ENCODE measurements around the gene TNFRSF13B.

The TNFRSF13B gene

GRCh38 chr17:16930571-16931317 is 41.2 kb downstream of the TNFRSF13B start:
- DNase-seq (ENCODE audit: low spot score) = no peak
- in situ Hi-C loops (cut with MboI; ENCODE audit: low pct_unique_long_range_greater_than_20kb, low sequenced_read_pairs, unreplicated experiment) = no loop called here
- TF ChIP-seq CTCF (IDR thresholded peaks at IDR 0.05; ENCODE audit: extremely low read depth, insufficient read depth, missing control alignments) = no peak

GRCh38 chr17:16929757-16930520 is 42.0 kb downstream of the TNFRSF13B start:
- DNase-seq (ENCODE audit: low spot score) = no peak
- in situ Hi-C loops (cut with MboI; ENCODE audit: low pct_unique_long_range_greater_than_20kb, low sequenced_read_pairs, unreplicated experiment) = no loop called here
- TF ChIP-seq CTCF (IDR thresholded peaks at IDR 0.05; ENCODE audit: extremely low read depth, insufficient read depth, missing control alignments) = no peak

- in situ Hi-C loops (cut with MboI; ENCODE audit: low pct_unique_long_range_greater_than_20kb, low sequenced_read_pairs, unreplicated experiment) = no loop called here
- no peak for DNase-seq (ENCODE audit: low spot score)
- no peak for TF ChIP-seq CTCF (IDR thresholded peaks at IDR 0.05; ENCODE audit: extremely low read depth, insufficient read depth, missing control alignments)
Observed at GRCh38 chr17:16929035-16929680, 42.8 kb downstream of the TNFRSF13B start.

GRCh38 chr17:16928406-16929034 is 43.4 kb downstream of the TNFRSF13B start:
- in situ Hi-C loops (cut with MboI; ENCODE audit: low pct_unique_long_range_greater_than_20kb, low sequenced_read_pairs, unreplicated experiment) = no loop called here
- no peak for DNase-seq (ENCODE audit: low spot score)

GRCh38 chr17:16927641-16928321 is 44.1 kb downstream of the TNFRSF13B start:
- no peak for DNase-seq (ENCODE audit: low spot score)
- no peak for TF ChIP-seq CTCF (IDR thresholded peaks at IDR 0.05; ENCODE audit: extremely low read depth, insufficient read depth, missing control alignments)
- in situ Hi-C loops (cut with MboI; ENCODE audit: low pct_unique_long_range_greater_than_20kb, low sequenced_read_pairs, unreplicated experiment) = no loop called here

More at GRCh38 chr17:16928406-16929034, 43.4 kb downstream of the TNFRSF13B start:
- no peak for TF ChIP-seq CTCF (IDR thresholded peaks at IDR 0.05; ENCODE audit: extremely low read depth, insufficient read depth, missing control alignments)

All from GM13977 (cell line).